CD4-positive, alpha-beta T cell treated with Interleukin-4 for 4 hours (primary cell): ENCODE measurements around the gene SLC39A10.

Source experiments
- DNase-seq: peaks from one replicate; pipeline ENCODE4 v3.0.0-alpha.2; 2020

The SLC39A10 gene

DNA sequence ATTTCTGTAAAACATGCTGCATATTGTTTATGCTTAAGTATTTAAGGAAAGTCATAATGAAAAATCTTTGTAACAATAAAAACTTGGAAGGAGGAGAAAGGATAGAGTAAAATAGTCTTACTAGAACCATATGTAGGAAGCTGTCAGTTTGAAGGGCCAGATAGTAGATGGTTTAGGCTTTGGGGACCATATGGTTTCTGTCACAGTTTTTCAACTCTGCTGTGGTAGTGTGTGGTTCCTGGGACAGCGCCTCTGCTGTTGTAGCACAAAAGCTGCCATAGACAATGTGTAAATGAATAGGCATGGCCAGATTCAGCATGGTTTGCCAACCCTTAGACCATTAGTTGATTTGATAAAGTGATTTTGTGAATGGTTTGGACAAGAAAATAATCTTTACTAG is 75.5 kb downstream of the SLC39A10 start:
- no peak for DNase-seq

DNA sequence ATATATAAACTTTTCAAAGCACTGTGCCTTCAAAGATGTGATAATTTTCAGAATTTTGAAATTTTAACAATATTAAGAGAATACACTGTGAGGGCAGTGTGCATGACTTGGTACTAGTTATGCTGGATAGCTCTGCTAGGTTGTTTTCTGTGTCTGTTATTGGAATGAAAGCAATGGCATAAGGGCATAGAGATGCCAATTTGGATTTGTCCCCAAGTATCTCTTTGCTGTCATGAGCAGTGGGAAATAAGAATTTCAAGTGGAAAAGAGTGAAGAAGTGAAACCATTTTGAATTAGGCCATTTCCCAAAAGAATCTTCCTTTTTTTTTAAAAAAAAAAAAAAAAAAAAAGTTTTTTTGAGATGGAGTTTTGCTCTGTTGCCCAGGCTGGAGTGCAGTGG is 76.8 kb downstream of the SLC39A10 start:
- DNase-seq: no peak

DNA sequence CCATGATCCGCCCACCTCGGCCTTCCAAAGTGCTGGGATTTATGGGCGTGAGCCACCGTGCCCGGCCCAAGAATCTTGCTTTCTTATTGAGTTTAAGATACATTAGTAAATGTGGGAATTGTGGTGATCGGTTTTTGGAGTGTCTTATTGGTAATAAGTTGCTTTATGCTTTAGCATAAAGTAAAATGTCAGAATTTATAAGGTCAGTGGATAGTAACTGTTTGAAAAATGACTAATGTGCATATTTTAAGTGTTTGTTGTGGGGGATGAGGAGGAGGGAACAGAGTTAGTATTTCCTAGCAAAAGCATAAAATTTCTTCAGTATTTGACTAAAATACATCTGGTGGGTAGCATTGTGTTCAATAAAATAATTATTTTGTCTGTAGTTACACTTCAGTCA is 77.4 kb downstream of the SLC39A10 start:
- DNase-seq: no peak

- DNase-seq: no peak
These were observed 77.9 kb downstream of the SLC39A10 start for GRCh38 chr2:195734931-195735330.

DNA sequence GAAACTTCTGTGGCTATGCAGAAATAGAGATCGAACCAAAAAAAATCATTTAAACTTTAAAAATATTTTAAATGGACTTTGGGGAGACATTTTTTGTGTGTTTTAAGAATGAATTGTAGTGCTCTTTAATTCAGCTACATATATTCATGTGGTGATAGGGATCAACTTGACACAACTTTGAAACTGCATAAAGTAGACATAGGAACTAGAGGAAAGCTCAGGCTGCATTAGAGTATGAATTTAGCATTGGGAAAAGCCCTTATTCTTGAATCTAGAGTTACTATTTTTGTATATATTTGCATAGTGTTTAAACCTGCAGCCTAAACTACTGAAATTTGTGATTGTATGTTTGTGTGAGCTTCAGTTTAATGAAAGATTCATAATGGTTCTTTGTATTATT is 78.3 kb downstream of the SLC39A10 start:
- DNase-seq: no peak

DNA sequence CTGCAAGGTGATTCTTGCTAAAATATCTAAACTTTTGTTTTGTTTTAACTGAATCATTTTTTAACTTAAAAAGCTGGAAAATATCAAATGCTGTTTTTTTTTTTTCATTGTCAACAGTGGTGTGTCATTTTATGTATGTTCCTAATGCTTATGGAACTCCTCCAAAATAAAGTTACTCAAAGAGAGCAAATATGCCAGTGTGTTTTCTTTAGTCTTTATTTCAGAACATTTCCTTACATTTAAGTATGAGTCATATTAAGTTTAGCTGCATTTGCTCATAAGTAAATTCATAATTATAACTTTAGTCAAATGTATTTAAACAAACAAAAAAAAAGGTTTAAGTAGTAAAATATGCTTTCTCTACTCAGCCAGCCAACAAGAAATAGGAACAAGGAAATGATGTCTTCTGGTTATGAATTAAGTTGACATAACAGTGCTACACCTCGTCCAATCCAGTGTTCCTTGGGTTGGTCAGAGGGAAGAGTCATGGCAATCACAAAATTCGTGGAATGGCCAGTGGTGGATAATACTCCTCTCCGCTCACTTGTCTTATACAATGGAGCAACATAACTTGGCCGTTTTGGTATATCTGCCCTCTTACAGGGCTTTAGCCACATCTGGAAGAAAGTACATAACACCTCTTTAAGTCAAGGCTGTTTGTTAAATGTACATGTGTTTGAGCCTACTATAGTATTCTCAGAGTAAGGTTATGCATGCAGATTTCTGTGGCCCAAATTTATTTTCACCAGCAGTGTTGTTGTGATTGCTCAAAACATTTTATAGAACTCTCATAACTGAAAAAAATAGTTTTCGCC is 80.7 kb downstream of the SLC39A10 start:
- DNase-seq: no peak

DNA sequence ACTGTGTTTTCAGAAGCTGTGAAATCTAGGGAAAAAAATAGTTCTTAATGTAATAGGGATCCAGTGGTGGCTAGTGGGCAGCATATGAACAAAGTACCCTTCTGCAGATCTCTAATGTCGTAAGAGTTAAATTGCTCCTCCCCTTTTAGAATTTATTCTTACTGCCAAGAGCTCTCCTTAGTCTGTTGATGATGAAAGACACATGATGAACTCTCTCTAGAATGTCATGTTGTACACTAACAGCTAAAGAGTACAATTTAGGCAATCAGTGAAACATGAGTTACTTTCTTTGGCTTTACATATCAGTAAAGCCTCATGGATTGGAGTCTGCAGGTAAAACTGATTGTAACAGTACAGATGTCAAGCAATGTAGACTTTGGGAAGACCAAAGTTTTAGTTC is 84.2 kb downstream of the SLC39A10 start:
- DNase-seq: no peak

GRCh38 chr2:195756218-195756942 is 99.4 kb downstream of the SLC39A10 start:
- no peak for DNase-seq

DNA sequence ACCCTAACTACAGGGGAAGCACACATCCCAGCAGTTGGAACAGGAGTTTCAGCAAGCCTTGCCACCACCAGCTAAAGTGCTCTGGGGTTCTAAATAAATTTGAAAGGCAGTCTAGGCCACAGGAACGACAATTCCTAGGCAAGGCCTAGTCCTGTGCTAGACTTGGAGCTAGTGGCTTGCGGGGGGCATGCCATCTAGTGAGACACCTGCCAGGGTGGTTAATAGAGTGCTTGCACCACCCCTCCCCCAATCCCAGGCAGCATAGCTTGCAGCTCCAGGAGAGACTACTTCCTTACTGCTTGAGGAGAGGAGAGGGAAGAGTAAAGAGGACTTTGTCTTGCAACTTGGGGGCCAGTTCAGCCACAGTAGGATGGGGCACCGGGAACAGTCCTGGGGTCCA is 101.8 kb downstream of the SLC39A10 start:
- no peak for DNase-seq

- DNase-seq: no peak
These were observed 102.9 kb downstream of the SLC39A10 start for GRCh38 chr2:195759877-195760276.

- no peak for DNase-seq
These were observed 106.8 kb downstream of the SLC39A10 start for GRCh38 chr2:195763866-195764265.

DNA sequence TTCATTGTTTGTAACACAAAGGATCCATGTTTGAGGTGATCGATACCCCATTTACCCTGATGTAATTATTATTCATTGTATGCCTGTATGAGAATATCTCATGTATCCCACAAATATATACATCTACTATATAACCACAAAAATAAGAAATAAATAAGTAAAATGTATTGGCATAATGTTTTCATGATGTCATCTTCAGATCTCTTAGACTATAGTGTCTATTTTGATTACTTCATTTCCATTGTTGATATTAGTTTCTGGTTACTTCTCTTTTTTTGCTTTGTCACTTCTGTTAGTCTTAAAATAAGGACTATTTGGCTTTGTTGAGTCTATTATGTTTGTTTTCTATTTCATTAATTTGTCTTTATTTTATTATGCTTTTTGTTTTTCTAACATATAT is 109.7 kb downstream of the SLC39A10 start:
- no peak for DNase-seq

DNA sequence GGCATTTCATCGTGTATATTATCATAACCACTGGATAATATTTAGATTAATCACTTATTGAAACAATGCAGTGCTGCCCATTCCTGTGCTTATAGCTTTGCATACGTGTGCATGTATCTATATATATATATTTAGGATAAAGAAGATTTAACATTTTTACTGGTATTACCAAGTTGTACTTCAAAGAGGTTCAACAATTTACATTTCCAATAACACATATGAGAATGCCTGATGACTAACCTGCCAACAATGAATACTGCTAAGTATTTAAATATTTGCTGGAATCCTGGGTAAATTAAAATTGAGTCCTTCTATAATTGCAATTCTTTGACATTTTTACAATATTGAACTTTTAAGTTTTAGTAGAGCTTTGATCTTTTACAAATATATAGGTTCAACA is 111.4 kb downstream of the SLC39A10 start:
- no peak for DNase-seq

- DNase-seq: no peak
These were observed 112.9 kb downstream of the SLC39A10 start for GRCh38 chr2:195769975-195770374.

GRCh38 chr2:195779491-195779890 is 122.5 kb downstream of the SLC39A10 start:
- DNase-seq: no peak

GRCh38 chr2:195782156-195782555 is 125.1 kb downstream of the SLC39A10 start:
- DNase-seq: no peak
